Panc1 (cell line): ENCODE results near the gene RAB11FIP3.

Source experiments
- POLR2AphosphoS5 ChIP-seq: IDR thresholded peaks from 2 replicates; pipeline ENCODE4 v1.6.1; 2012; ENCODE audit warnings: mild to moderate bottlenecking, low read depth, low read length, moderate library complexity
- SIN3A ChIP-seq: IDR thresholded peaks from 2 replicates; pipeline ENCODE4 v1.6.1; 2012; ENCODE audit warnings: low read depth, mild to moderate bottlenecking, low read length, moderate library complexity, borderline replicate concordance; ENCODE audit not compliant: insufficient read depth
- TCF7L2 ChIP-seq: IDR thresholded peaks from 2 replicates; pipeline ENCODE4 v1.6.1; 2011; ENCODE audit warnings: mild to moderate bottlenecking, low read depth, low read length, inconsistent platforms
- TF ChIP-seq, protein P1 (sequence below): fragments of 450-650 bp; IDR thresholded peaks from 2 replicates; pipeline ENCODE4 v1.5.1; 2017; ENCODE audit warnings: mild to moderate bottlenecking
- TF ChIP-seq, protein P2 (sequence below), 2 experiments: IDR thresholded peaks; 2 replicates each; pipeline ENCODE4 v1.6.1; 2011 to 2012; ENCODE audit warnings: low read depth in 2 of 2, control low read depth in 1 of 2, low read length in 1 of 2, mild to moderate bottlenecking in 1 of 2, moderate library complexity in 1 of 2; ENCODE audit not compliant: insufficient read depth in 1 of 2

DNA sequence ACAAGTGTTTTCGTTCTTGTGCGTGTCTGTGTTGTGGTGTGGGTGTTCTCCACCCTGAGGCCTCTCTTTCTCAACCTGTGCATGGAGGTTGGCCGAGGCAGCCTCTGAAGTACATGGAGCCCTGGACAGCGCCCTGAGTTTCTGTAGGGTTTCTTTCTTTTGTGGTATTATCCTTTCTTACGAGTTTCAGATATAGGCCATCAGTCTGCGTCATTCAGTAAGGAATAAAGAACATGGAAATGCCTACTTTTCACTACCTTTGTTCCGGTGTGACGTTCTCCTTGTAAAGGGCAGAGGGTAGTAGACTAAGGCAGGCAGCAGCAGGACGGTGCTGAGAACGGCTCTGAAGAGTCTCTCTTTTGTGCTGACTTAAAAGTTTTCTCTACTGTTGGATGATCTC is 18.6 kb downstream of the RAB11FIP3 start:
- TF ChIP-seq, protein P1, sequence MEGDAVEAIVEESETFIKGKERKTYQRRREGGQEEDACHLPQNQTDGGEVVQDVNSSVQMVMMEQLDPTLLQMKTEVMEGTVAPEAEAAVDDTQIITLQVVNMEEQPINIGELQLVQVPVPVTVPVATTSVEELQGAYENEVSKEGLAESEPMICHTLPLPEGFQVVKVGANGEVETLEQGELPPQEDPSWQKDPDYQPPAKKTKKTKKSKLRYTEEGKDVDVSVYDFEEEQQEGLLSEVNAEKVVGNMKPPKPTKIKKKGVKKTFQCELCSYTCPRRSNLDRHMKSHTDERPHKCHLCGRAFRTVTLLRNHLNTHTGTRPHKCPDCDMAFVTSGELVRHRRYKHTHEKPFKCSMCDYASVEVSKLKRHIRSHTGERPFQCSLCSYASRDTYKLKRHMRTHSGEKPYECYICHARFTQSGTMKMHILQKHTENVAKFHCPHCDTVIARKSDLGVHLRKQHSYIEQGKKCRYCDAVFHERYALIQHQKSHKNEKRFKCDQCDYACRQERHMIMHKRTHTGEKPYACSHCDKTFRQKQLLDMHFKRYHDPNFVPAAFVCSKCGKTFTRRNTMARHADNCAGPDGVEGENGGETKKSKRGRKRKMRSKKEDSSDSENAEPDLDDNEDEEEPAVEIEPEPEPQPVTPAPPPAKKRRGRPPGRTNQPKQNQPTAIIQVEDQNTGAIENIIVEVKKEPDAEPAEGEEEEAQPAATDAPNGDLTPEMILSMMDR = no peak
- TF ChIP-seq POLR2AphosphoS5 (no peak), TCF7L2 (no peak), SIN3A (no peak)
- TF ChIP-seq, protein P2, sequence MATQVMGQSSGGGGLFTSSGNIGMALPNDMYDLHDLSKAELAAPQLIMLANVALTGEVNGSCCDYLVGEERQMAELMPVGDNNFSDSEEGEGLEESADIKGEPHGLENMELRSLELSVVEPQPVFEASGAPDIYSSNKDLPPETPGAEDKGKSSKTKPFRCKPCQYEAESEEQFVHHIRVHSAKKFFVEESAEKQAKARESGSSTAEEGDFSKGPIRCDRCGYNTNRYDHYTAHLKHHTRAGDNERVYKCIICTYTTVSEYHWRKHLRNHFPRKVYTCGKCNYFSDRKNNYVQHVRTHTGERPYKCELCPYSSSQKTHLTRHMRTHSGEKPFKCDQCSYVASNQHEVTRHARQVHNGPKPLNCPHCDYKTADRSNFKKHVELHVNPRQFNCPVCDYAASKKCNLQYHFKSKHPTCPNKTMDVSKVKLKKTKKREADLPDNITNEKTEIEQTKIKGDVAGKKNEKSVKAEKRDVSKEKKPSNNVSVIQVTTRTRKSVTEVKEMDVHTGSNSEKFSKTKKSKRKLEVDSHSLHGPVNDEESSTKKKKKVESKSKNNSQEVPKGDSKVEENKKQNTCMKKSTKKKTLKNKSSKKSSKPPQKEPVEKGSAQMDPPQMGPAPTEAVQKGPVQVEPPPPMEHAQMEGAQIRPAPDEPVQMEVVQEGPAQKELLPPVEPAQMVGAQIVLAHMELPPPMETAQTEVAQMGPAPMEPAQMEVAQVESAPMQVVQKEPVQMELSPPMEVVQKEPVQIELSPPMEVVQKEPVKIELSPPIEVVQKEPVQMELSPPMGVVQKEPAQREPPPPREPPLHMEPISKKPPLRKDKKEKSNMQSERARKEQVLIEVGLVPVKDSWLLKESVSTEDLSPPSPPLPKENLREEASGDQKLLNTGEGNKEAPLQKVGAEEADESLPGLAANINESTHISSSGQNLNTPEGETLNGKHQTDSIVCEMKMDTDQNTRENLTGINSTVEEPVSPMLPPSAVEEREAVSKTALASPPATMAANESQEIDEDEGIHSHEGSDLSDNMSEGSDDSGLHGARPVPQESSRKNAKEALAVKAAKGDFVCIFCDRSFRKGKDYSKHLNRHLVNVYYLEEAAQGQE (IDR thresholded peaks at IDR 0.05; ENCODE audit: insufficient read depth in 1 of 2, low read depth in 2 of 2, low read length in 1 of 2) = no peak
